Measurements from ENCODE around the gene IRX2.

IRX2 gene

DNA sequence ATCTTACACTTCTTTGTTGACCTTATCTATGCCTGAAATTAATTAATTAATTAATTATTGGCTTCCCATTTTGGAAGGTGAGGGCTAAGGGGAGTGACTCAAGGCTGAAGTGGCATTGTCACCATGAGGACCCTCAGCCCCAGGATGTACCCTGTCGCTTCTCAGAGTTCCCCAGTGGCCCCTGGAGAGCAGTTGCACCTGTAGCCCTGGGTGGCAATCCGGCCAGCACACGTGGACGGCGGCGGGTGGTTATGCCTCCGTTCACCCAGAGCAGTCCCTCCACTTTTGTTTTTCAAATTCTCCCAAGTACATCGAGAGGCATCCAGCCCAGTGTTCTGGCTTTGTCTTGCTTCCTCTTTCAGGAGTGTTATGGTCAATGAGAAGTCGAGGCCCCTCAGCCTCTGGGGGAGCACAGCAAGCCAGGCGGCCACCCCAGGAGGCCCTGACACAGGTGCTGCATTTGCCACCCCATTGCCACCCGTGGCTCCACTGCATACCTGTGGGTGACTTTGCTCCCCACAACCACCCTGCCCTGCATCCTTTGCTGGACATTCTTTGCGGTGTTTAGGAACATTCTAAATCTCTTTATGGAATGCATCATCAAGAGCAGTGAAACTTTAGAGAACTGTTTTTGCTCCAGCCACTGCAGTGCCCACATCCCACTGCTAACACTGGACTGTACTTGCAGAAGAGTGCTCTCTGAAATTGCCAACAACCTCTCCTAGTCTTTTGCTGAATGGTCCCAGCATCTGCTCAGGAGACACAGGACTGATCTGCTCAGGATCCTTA lies 11.5 kb upstream of the IRX2 start:
- no peak for TF ChIP-seq CTCF (conservative IDR thresholded peaks at IDR 0.05; ENCODE audit: low read length)
- no peak overlapping the region for H3K4me3 ChIP-seq (ENCODE audit: low read length)
- DNase-seq (ENCODE audit: low read depth) = no peak

- no peak overlapping the region for H3K4me3 ChIP-seq (ENCODE audit: low read length)
- DNase-seq (ENCODE audit: low read depth) = no peak
- TF ChIP-seq CTCF (conservative IDR thresholded peaks at IDR 0.05; ENCODE audit: low read length) = no peak
Observed at GRCh38 chr5:2761921-2762488, 10.5 kb upstream of the IRX2 start.

DNA sequence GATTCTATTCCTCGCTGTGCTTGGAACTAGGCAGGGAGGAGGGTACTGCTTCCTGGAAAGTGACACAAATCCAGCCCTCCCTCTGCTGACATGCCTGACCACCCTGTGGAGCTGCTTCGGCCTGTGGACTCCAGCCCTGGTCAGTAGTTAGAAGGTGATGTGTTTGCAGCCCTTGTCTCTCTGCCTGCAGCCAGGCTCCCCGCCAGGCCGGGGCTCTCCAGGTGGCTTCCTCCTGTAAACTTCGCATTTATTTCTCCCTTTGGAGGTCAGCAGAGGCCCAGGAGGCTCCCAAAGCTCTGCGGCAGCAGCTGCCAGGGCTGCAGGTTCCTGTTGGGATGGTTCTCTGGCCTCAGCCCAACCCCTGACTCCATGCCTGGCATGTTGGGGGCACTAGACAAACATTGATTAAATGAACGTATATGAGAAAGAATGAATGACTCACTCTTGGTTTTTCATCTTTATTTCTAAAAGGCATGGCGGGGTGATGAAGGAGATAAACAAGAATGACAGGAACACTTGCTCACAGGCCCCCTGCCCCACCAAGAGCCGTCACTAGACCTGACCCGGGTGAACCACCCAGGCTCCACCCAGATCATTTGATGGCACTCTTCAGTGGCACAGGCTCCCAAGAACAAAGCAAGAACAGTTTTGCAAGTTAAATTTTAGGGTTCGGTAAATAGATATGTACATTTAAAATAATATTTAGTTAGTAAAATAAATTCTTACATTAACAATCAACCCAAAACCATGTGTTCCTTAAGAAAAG lies 8.4 kb upstream of the IRX2 start:
- H3K4me3 ChIP-seq (ENCODE audit: low read length) = no peak overlapping the region
- DNase-seq (ENCODE audit: low read depth) = no peak
- no peak for TF ChIP-seq CTCF (conservative IDR thresholded peaks at IDR 0.05; ENCODE audit: low read length)

DNA sequence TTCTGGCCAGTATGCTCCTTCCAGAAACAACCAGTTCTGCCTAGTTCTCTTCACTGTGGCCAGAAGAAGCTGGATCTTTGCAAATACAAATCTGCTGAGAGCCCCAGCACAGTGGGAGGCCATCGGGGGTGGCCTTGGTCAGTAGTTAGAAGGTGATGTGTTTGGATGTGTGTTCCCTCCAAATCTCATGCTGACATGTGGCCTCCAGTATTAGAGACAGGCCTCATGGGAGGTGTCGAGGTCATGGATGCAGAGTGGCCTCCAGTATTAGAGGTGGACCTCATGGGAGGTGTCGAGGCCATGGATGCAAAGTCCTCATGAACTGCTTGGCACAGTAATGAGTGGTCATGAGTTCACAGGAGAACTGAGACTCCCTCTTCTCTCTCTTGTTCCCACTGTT lies 7.6 kb upstream of the IRX2 start:
- no peak for TF ChIP-seq CTCF (conservative IDR thresholded peaks at IDR 0.05; ENCODE audit: low read length)
- H3K4me3 ChIP-seq (ENCODE audit: low read length) = no peak overlapping the region

DNA sequence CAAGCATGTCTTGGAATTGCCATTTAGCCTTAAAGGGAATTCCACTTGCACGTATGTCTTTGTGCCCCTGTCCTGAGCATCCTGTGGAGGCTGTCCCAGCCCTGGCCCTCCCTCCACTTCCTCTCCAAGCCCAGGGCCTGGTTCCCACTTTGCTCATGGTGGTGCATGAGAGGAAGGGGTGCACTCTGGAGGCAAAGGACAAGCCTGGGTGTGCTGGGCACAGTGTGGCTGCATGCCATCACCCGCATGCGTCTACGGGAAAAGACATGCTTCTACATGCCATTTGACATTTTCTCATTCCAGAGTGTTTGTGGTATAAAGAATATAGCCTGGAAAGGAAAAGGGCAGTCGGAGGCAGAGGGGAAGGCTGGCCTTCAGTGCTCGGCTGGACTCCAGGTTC lies 7.2 kb upstream of the IRX2 start:
- H3K4me3 ChIP-seq (ENCODE audit: low read length) = no peak overlapping the region
- TF ChIP-seq CTCF (conservative IDR thresholded peaks at IDR 0.05; ENCODE audit: low read length) = no peak

More for the DNA sequence above, 7.6 kb upstream of the IRX2 start:
- no peak for DNase-seq (ENCODE audit: low read depth)

DNA sequence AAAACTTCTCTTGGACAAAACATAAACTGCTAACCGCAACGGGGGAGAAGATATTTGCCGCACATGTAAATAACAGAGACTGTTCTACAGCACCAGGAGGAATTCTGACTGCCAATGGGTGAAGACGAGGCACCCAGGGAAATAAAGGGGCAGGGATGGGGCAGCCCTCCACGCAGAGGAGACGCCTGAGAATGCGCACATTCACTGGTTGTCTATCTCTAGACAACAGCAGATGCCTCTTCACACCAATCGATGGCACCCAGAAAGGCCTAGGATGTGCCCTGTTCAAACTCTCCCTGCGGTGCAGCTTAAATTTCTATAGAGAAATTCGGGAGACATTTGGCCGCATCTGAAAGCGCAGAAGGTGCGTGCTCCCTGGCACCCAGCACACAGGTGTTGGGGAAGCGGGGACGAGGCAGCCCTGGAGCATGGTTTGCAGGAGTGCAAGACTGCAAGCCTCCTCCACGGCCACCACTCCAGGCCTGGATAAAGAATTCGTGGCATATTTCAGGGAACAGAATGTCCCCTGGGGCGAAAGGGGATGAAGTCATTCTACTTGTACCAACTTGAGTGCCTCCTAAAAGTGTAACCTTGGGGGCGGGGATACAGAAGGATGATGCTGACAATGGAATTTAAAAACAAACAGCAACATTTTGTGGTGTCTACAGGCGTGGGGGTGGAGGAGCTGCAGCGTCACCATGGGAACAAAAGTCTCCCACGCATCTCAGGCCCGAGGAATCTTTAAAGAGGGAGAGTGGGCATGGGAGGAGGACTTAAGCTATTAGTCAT lies 6.3 kb upstream of the IRX2 start:
- no peak overlapping the region for H3K4me3 ChIP-seq (ENCODE audit: low read length)
- no peak for TF ChIP-seq CTCF (conservative IDR thresholded peaks at IDR 0.05; ENCODE audit: low read length)
- DNase-seq (ENCODE audit: low read depth) = peak; percentile 80

More for the DNA sequence above, 7.2 kb upstream of the IRX2 start:
- DNase-seq (ENCODE audit: low read depth) = no peak
